ENCODE results near the gene RNF208.
"Not testable (repeated sequence)": the region's sequence is repeated elsewhere in the genome, so short reads cannot be mapped to it uniquely, and the experiment has no call there.

Gene RNF208

DNA sequence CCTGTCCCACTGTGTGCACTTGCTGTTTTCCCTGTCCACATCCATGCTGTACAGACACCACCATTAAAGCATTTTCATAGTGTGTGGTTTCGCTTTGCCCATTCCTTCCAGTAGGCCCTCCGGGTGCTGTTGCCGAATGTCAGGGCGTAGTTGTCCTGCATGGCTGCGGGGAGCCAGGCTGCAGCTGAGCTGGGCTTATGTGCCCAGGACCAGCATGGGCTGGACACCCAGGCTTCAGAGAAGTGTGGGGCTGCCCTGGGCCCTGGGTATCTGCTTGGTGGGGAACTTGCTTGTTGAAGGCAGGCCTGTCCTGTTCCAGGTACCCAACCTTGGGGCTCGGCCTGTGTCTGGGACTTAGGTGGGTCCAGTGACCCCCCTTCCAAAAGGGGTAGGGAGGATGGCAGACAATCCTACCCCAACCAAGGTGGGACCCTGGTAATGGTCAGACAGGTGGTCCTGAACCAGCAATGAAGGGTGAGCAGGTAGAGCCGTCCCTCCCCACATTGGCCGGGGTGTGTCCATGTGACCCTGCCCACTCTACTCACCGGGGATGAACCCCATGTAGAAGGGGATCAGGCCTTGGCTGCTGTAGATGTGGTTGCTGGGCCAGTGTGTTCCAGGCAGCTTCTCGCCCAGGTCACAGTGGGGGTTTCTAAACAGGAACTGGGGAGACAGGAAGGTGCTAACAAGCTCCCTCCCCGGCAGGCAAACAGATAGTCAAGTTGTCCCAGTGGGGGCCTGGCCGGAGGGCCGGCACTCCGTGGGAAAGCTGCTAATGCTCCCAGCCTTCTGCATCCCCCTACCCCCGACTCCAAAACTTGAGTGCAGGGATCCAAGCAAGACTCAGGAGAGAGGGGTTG is 21.8 kb upstream of the RNF208 start:
- Histone ChIP-seq H3K79me2 (ENCODE audit: insufficient read depth, low read length) (peaks cover 6% of the 10 kb centered on the region; the same call in 1 of the 2 replicates), H3K4me2 (ENCODE audit: low read length) (peak overlapping the region; percentile 100; the same call in 1 of the 2 replicates), H3K4me3 (ENCODE audit: low read depth, low read length, poor library complexity, severe bottlenecking) (no peak overlapping the region), H4K20me1 (ENCODE audit: insufficient read depth, low read length) (no peaks in the 10 kb centered on the region), H3K27me3 (ENCODE audit: insufficient read depth, low read length) (0 out of 2 replicates have a peak, but pooled peaks cover 6% of the 10 kb centered on the region), H3K9ac (ENCODE audit: low read length) (no peak overlapping the region), H3K27ac (ENCODE audit: low read depth, low read length, poor library complexity, severe bottlenecking) (no peak overlapping the region), H3K4me1 (ENCODE audit: insufficient read depth, low read length, severe bottlenecking) (peaks cover 27% of the 10 kb centered on the region), H3K36me3 (ENCODE audit: insufficient read depth, low read length) (peaks cover 28% of the 10 kb centered on the region), H3K9me2 (ENCODE audit: low read depth, low read length) (no peaks in the 10 kb centered on the region), H3K9me3 (ENCODE audit: low read length) (no peaks in the 10 kb centered on the region), H3F3A (ENCODE audit: insufficient read depth, low read length) (no peaks in the 10 kb centered on the region), H2AFZ (ENCODE audit: low read length) (no peak overlapping the region)
- TF ChIP-seq, protein P1, sequence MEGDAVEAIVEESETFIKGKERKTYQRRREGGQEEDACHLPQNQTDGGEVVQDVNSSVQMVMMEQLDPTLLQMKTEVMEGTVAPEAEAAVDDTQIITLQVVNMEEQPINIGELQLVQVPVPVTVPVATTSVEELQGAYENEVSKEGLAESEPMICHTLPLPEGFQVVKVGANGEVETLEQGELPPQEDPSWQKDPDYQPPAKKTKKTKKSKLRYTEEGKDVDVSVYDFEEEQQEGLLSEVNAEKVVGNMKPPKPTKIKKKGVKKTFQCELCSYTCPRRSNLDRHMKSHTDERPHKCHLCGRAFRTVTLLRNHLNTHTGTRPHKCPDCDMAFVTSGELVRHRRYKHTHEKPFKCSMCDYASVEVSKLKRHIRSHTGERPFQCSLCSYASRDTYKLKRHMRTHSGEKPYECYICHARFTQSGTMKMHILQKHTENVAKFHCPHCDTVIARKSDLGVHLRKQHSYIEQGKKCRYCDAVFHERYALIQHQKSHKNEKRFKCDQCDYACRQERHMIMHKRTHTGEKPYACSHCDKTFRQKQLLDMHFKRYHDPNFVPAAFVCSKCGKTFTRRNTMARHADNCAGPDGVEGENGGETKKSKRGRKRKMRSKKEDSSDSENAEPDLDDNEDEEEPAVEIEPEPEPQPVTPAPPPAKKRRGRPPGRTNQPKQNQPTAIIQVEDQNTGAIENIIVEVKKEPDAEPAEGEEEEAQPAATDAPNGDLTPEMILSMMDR (IDR thresholded peaks at IDR 0.05; ENCODE audit: low read length), result no peak
- no peak for TF ChIP-seq EZH2 (IDR thresholded peaks at IDR 0.05; ENCODE audit: borderline replicate concordance, low read length)

DNA sequence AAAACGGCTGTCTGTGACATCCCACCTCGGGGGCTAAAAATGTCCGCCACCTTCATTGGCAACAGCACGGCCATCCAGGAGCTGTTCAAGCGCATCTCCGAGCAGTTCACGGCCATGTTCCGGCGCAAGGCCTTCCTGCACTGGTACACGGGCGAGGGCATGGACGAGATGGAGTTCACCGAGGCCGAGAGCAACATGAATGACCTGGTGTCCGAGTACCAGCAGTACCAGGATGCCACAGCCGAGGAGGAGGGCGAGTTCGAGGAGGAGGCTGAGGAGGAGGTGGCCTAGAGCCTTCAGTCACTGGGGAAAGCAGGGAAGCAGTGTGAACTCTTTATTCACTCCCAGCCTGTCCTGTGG is 21.2 kb upstream of the RNF208 start:
- peaks cover 30% of the 10 kb centered on the region for H3K4me1 ChIP-seq (ENCODE audit: insufficient read depth, low read length, severe bottlenecking)
- H3K9ac ChIP-seq (ENCODE audit: low read length); H3K27me3 ChIP-seq (ENCODE audit: insufficient read depth, low read length); H3K79me2 ChIP-seq (ENCODE audit: insufficient read depth, low read length); H2AFZ ChIP-seq (ENCODE audit: low read length); H3K9me3 ChIP-seq (ENCODE audit: low read length); H3K9me2 ChIP-seq (ENCODE audit: low read depth, low read length); H4K20me1 ChIP-seq (ENCODE audit: insufficient read depth, low read length); H3F3A ChIP-seq (ENCODE audit: insufficient read depth, low read length); H3K27ac ChIP-seq (ENCODE audit: low read depth, low read length, poor library complexity, severe bottlenecking): not testable (repeated sequence)
- peaks cover 28% of the 10 kb centered on the region for H3K36me3 ChIP-seq (ENCODE audit: insufficient read depth, low read length)
- peak overlapping the region; percentile 100 for H3K4me3 ChIP-seq (ENCODE audit: low read depth, low read length, poor library complexity, severe bottlenecking)
- H3K4me2 ChIP-seq (ENCODE audit: low read length), result peak overlapping the region; percentile 100; the same call in 1 of the 2 replicates

GRCh38 chr9:137242269-137243203 is 20.5 kb upstream of the RNF208 start:
- H3K9me2 ChIP-seq (ENCODE audit: low read depth, low read length), result no peaks in the 10 kb centered on the region
- no peaks in the 10 kb centered on the region for H3F3A ChIP-seq (ENCODE audit: insufficient read depth, low read length)
- H3K4me1 ChIP-seq (ENCODE audit: insufficient read depth, low read length, severe bottlenecking), result peaks cover 30% of the 10 kb centered on the region
- TF ChIP-seq EZH2 (IDR thresholded peaks at IDR 0.05; ENCODE audit: borderline replicate concordance, low read length), result no peak
- TF ChIP-seq, protein P1 (IDR thresholded peaks at IDR 0.05; ENCODE audit: low read length), result no peak
- H3K9ac ChIP-seq (ENCODE audit: low read length), result peak overlapping the region; percentile 99
- H3K27me3 ChIP-seq (ENCODE audit: insufficient read depth, low read length), result 0 out of 2 replicates have a peak, but pooled peaks cover 6% of the 10 kb centered on the region
- H2AFZ ChIP-seq (ENCODE audit: low read length), result no peak overlapping the region
- H3K79me2 ChIP-seq (ENCODE audit: insufficient read depth, low read length), result peaks cover 6% of the 10 kb centered on the region; the same call in 1 of the 2 replicates
- peak overlapping the region; percentile 100 for H3K4me3 ChIP-seq (ENCODE audit: low read depth, low read length, poor library complexity, severe bottlenecking)
- peaks cover 28% of the 10 kb centered on the region for H3K36me3 ChIP-seq (ENCODE audit: insufficient read depth, low read length)
- H3K4me2 ChIP-seq (ENCODE audit: low read length), result peak overlapping the region; percentile 100
- no peaks in the 10 kb centered on the region for H4K20me1 ChIP-seq (ENCODE audit: insufficient read depth, low read length)
- H3K9me3 ChIP-seq (ENCODE audit: low read length), result no peaks in the 10 kb centered on the region
- no peak overlapping the region for H3K27ac ChIP-seq (ENCODE audit: low read depth, low read length, poor library complexity, severe bottlenecking)
